K562 (cell line): ENCODE data around the gene FANCC. TPM values are rescaled to one million over a fixed set of nuclear protein-coding genes. Genes with fewer than 3 reads are reported as not detected.

Experiments used
- CHAMP1 ChIP-seq: fragments of 450-650 bp; IDR thresholded peaks from 2 replicates; pipeline ENCODE4 v1.6.1; 2016; ENCODE audit warnings: mild to moderate bottlenecking
- IRF9 ChIP-seq: fragments of 450-650 bp; IDR thresholded peaks from 2 replicates; pipeline ENCODE4 v1.6.1; 2016; ENCODE audit warnings: missing biosample characterization, missing genetic modification characterization
- MITF ChIP-seq: IDR thresholded peaks from 2 replicates; pipeline ENCODE4 v1.6.1; 2014; ENCODE audit warnings: antibody characterized with exemption
- PREB ChIP-seq: sonication (generic); formaldehyde crosslinking; IDR thresholded peaks from 2 replicates; pipeline ENCODE4 v1.8.1; 2023; ENCODE audit warnings: mild to moderate bottlenecking, missing genetic modification reagents
- ZKSCAN3 ChIP-seq: fragments of 250-450 bp; sonication (Bioruptor Pico); IDR thresholded peaks from 2 replicates; pipeline ENCODE4 v1.4.0; 2020
- ZNF143 ChIP-seq: sonication (generic); formaldehyde crosslinking; IDR thresholded peaks from 2 replicates; pipeline ENCODE4 v1.9.0; 2022; ENCODE audit warnings: mild to moderate bottlenecking, missing genetic modification reagents
- ZNF407 ChIP-seq: fragments of 450-650 bp; IDR thresholded peaks from 2 replicates; pipeline ENCODE4 v1.6.1; 2016; ENCODE audit warnings: low read depth
- polyA plus RNA-seq, 8 experiments: library from polyadenylated mRNA; depleted of rRNA in 4 of 8; stranded (reverse) in 5 of 8; unstranded in 3 of 8; fragments of >200 nt; fragmentation: Nextera tagmentation in 2 of 8; fragmentation: Illumina TruSeq in 1 of 8; extraction: Ambion mirVana in 2 of 8; extraction: Trizol in 1 of 8; gene quantifications; 2 replicates each; pipeline versions ENCODE4 v1.2.1 to v1.2.3, GENCODE V29; 2011 to 2014; ENCODE audit warnings: inconsistent platforms in 1 of 8, missing spikeins in 1 of 8
- total RNA-seq, 7 experiments: library from RNA; depleted of rRNA in 6 of 7; stranded (reverse); fragments of >200 nt in 6 of 7; fragmentation: Illumina TruSeq in 2 of 7; extraction: Trizol in 2 of 7; gene quantifications; 2 replicates each; pipeline versions ENCODE4 v1.2.1 to v1.2.3, GENCODE V29; 2011 to 2021; ENCODE audit warnings: low replicate concordance in 1 of 7

Gene FANCC
- total and polyA plus RNA-seq, 9 of the 15 experiments (the other 6 are each of a cell fraction or from before 2014, with no cell fraction given), result 4.6 to 18.4 (median 14.2) TPM

- TF ChIP-seq ZNF407 (no peak), CHAMP1 (no peak), IRF9 (tag) (no peak), PREB (CRISPR knock-in tag) (no peak), ZKSCAN3 (CRISPR knock-in tag) (no peak), ZNF143 (CRISPR knock-in tag) (no peak), MITF (no peak)
- TF ChIP-seq, all 486 proteins: peak for 0
Observed at GRCh38 chr9:95094002-95094401, 223.5 kb downstream of the FANCC start (continued).
